GM18909 (cell line): ENCODE measurements around the gene TCL1B.

Experiments
- ATAC-seq: cut with Tn5 transposase; IDR thresholded peaks from one replicate; pipeline ENCODE4 v1.9.1; 2021; ENCODE audit warnings: mild to moderate bottlenecking; ENCODE audit not compliant: unreplicated experiment, poor library complexity

TCL1B gene, protein sequence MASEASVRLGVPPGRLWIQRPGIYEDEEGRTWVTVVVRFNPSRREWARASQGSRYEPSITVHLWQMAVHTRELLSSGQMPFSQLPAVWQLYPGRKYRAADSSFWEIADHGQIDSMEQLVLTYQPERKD

GRCh38 chr14:95685978-95686922 lies at the start of gene TCL1B:
TCL1B (plus strand) TSS chr14:95686426; CDS start chr14:95686468, 42 bp downstream.
- no peak for ATAC-seq

DNA sequence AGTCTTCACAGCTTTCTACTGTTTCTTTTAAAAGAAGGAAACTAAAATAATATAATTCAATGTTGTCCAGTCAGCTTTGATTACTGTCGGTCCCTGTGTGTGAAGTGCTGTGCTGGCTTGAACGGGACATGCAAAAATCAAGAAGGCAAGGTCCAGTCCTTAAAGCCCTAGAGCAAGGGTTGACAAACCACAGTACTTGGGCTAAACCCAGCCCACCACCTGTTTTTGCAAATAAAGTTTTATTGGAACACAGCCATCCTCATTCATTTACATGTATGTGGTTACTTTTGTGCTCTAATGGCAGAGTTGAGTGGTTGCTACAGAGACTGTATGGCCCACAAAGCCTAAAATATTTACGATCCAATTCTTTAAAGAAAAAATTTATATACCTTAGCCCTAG lies 41.2 kb upstream of the TCL1B start:
- no peak for ATAC-seq

- ATAC-seq, result no peak
Measured at GRCh38 chr14:95645389-95645996, 40.7 kb upstream of the TCL1B start.

DNA sequence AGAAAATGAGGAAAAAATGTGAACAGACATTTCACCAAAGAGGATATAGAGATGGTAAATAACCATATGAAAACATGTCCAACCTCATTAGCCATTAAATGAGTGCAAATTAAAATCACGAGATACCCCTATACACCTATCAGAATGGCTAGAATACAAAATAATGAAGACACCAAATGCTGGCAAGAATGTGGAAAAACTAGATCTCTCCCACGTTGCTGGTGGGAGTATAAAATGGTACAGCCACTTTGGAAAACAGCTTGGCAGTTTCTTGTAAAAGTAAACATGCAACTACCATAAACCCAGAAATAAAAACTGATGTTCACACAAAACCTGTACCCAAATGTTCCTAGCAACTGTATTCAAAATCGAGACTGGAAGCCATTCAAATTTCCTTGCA lies 38.3 kb upstream of the TCL1B start:
- no peak for ATAC-seq

- ATAC-seq, result no peak
Measured at GRCh38 chr14:95649230-95649629, 37.0 kb upstream of the TCL1B start.

- no peak for ATAC-seq
Measured at GRCh38 chr14:95651028-95651427, 35.2 kb upstream of the TCL1B start.

DNA sequence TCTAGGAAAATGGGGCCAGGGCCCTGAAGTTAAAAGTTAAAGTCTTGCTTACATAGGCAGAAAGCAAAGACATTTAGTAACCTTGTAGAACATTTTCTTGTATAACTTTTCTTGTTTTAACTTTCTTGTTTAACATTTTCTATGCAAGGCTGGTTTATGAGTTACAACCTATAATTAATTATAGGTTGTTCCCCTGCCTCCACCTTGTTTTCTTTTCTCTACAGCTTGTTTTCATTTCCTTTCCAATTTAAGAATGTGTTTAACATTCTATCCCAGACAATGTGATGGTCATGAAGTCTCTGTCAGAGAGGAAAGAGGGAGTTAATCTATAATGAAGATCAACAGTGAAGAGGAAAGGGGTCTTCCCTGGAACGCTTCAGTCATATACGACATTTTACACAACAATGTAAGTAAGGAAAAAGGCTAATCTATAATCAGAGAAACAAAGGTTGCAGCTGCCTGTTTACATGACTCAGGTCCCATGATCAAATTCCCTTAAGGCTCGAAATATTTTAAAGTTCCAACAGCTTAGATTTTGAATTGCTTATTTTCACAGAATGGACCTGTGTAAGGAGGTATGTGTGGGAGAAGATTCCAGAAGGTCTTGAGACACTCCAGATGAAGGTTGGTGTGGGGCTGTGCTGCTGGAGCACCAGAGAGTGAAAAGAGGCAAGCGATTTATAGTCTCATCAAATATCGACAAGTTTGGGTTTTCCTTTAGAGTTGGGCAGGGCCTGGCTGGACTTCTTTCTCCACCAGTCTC lies 34.2 kb upstream of the TCL1B start:
- no peak for ATAC-seq

GRCh38 chr14:95652690-95653089 lies 33.5 kb upstream of the TCL1B start:
- no peak for ATAC-seq

DNA sequence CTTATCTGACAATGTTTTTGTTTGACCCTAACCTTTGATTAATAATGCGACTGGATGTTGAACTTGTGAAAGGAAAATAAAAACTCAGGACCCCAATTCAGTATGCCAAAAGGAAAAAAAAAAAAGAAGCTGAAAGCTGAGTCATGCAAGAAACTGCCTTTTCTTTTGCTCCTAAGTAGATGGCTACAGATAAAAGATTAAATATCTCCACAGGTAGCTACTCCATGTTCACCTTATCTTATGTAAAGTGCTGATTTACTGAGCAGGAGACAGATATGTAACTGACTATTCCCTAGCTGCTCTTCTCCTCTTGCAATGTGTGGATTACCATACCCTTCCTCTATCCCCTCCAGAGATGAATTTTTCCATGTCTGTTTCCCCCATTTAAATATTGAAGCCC lies 30.8 kb upstream of the TCL1B start:
- ATAC-seq, result no peak

- no peak for ATAC-seq
Measured at GRCh38 chr14:95656634-95657033, 29.6 kb upstream of the TCL1B start.

- ATAC-seq, result no peak
Measured at GRCh38 chr14:95657454-95657853, 28.8 kb upstream of the TCL1B start.

DNA sequence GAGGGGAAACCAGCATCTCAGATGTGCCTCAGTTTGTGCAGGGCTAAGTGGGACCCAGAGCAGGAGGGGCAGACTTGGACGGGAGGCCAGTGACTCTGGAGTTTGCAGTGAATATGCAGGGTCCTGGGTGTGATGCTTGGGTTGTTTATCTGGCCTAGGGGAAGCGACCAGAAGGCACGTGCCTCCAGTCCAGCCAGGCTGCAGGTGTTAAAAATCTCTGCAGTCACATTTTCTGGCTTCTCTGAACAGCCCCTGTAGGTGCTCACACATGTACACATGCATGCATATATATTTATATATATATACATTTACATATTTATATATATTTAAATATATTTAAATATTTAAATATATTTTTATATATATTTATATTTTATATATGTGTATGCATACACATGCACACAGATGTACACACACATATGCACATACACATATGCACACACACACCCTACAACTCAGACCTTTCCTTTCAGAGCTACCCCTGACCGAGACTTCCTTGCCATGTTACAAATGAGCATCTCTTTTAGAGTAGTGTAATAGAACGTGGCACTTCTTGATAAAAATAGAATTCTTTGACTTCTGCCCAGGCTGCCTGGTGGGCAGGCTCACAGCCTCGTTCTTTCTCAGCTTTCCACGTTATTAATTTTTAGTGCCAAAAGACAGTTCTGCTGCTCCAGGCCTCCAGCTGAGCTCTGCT lies 26.8 kb upstream of the TCL1B start:
- ATAC-seq, result no peak

DNA sequence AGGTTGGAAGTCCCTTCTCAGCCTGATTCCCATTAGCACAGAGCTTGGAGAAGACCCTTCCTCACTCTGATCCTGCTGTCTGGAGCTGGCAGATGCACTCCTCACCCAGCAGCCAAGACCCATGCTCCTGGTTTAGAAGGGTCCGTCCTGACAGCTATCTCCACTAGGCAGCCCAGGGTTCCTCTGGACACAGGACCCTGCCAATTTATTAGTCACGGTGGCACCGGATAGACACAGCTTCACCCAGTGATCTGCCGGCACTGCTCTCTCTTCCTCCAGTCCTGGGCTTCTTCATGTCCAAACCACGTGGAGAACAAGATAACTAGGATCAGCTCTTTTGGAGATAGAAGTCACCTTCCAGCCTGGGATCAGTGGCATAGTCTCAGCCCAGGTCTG lies 26.2 kb upstream of the TCL1B start:
- no peak for ATAC-seq

DNA sequence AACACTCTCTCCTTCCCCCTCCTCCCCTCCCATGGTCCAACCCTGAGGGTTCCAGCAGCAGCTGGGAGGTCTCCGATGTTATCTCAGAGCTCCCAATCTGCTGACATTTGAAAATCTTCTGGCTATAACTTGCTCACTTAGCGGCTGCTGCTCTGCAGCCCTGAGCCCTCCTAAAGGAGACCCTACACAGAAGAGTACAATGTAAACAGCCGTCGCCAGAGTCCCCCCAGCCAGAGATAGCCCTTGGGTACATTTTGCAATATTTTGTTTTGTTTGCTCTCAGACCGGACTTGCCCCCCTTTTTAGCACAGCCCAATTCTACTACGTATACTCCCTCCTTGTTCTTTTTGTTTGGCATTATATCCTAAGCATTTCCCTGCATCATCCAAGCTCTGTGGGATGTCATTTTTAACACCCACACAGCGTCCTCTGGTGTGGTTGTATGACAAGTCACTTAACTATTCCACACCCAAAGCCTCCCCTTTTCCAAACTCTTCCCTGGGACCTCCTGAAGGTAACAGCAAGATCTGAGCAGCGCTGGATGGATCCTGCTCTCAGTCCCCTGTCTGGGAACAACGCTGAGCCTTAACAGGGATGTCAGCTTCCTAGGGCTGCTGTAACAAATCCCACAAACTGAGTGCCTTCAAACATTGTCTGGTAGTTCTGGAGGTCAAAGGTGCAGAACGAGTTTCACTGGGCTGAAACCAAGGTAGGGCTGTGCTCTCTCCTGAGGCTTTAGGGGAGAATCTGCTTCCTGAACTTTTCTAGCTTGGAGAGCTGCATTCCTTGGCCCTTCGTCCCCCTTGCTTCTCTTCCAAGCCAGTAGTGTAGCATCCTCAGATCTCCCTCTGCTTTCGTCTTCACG lies 25.3 kb upstream of the TCL1B start:
- no peak for ATAC-seq

DNA sequence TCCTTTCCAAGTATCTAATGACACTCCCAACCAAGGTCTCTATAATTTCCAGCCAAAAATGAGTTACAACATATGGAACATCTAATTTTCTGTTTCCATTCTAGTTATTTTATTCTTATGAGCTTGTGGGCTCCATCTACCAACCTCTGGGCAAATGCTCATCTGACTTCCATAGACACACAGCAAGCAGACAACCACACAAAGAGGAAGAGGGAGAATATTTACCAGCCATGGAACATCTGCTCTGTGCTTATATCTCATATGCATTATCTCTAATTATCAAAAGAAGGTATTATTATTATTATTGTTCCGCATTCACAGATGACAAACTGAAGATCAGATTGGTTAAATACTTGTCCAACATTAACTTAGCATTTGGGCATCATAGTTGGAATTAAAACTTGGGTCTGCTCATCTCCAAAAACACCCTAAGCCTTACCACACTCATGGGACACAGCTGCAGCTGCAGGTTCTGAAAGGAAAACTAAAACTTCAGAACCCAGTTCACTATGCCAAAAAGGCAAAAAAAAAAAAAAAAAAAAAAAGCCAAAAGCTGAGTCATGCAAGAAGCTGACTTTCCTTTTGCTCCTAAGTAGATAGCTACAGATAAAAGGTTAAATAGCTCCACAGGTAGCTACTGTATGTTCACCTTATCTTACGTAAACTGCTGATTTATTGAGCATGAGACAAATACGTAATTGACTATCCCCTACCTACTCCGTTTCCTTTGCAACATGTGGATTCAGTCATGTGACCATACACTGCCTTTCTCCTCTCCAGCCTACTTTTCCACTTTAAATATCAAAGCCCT lies 23.6 kb upstream of the TCL1B start:
- ATAC-seq, result peak; percentile 39

DNA sequence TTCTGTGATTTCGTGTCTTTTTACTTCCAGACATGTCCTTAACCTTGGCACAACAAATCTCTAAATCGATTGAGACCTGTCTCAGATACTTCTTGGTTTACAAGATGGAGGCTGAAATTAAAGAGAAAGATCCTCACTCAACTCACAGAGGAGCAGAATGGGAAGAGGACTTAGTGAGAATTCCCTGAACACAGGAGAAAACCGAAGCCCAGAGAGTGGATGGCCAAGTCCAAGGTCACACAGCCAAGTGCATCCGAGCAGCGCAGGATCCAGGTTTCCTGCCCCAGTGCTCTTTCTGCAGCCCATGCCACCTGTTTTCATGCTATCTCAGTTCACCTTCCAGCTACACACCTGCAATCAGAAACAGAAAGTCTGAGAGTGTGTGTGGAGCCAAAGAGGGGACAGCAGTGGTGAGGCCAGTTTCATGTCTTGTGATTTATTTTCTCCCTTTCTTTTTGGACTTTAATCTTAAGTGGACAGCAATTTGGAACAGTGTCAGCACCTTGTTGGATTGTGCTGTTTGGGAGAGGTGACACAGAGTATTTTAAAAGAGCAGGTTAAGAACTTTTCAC lies 22.9 kb upstream of the TCL1B start:
- ATAC-seq, result peak; percentile 23

DNA sequence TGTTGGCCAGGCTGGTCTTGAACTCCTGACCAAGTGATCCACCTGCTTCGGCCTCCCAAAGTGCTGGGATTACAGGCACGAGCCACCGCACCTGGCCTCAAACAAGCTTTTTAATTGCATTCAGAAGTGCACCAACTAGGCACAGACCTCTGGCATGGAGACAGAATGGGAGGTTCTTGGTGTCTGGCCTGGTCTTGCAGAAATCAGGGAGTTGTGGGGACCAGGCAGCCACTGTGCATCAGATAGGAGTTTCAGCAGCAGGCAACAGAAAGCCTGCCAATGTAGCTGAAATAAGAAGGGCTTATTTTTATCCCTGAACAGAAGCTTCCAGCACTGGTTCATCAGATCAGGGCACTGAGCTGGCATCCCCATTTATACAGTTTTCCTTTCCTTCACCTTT lies 22.2 kb upstream of the TCL1B start:
- no peak for ATAC-seq

DNA sequence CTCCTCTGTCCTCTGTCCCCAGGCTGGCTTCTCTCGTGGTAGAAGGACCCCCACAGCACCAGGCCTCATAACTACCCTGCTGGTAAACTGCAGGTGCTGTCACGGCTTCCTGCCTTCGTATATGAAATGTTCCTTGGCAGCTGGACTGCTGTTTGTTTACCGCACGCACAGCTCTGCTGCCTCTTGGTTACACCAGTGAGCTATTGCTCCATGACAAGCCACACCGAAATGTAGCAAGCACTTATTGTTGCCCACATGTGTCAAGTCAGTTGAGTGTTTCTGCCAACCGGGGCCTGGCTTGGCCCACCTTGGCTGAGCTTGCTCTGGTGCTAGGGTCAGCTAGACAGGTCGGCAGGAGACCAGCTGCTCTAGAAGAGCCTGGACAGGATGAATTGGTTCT lies 21.7 kb upstream of the TCL1B start:
- ATAC-seq, result peak; percentile 40
